HG03064 (cell line): ENCODE results near the gene LRRC9.
"Not testable (repeated sequence)": the region's sequence is repeated elsewhere in the genome, so short reads cannot be mapped to it uniquely, and the experiment has no call there.

ENCODE experiments used
- ATAC-seq: cut with Tn5 transposase; IDR thresholded peaks from one replicate; pipeline ENCODE4 v1.9.1; 2021; ENCODE audit warnings: low read depth; ENCODE audit not compliant: unreplicated experiment

LRRC9 gene

GRCh38 chr14:59952141-59952540 lies 32.2 kb downstream of the LRRC9 start:
- not testable (repeated sequence) for ATAC-seq

GRCh38 chr14:59957890-59958289 lies 37.9 kb downstream of the LRRC9 start:
- ATAC-seq = not testable (repeated sequence)

- no peak for ATAC-seq
Measured at GRCh38 chr14:59959668-59960067, 39.7 kb downstream of the LRRC9 start.

GRCh38 chr14:59961518-59962062 lies 41.6 kb downstream of the LRRC9 start:
- ATAC-seq = no peak

GRCh38 chr14:59964251-59965007 lies 44.5 kb downstream of the LRRC9 start:
- peak; percentile 25 for ATAC-seq

GRCh38 chr14:59969319-59969718 lies 49.4 kb downstream of the LRRC9 start:
- no peak for ATAC-seq

- no peak for ATAC-seq
Measured at GRCh38 chr14:59981564-59981963, 61.6 kb downstream of the LRRC9 start.

GRCh38 chr14:59983048-59983447 lies 63.1 kb downstream of the LRRC9 start:
- no peak for ATAC-seq

- ATAC-seq = no peak
Measured at GRCh38 chr14:59986556-59987059, 66.7 kb downstream of the LRRC9 start.

- ATAC-seq = no peak
Measured at GRCh38 chr14:59997449-59997848, 77.5 kb downstream of the LRRC9 start.

- ATAC-seq = no peak
Measured at GRCh38 chr14:59997966-59998365, 78.0 kb downstream of the LRRC9 start.

- no peak for ATAC-seq
Measured at GRCh38 chr14:59998564-59998963, 78.6 kb downstream of the LRRC9 start.

GRCh38 chr14:60002819-60003492 lies 83.0 kb downstream of the LRRC9 start:
- ATAC-seq = no peak

- no peak for ATAC-seq
Measured at GRCh38 chr14:60003991-60004390, 84.0 kb downstream of the LRRC9 start.

GRCh38 chr14:60008042-60008441 lies 88.1 kb downstream of the LRRC9 start:
- no peak for ATAC-seq

GRCh38 chr14:60010263-60010662 lies 90.3 kb downstream of the LRRC9 start:
- not testable (repeated sequence) for ATAC-seq

- ATAC-seq = no peak
Measured at GRCh38 chr14:60014402-60014801, 94.5 kb downstream of the LRRC9 start.

- ATAC-seq = no peak
Measured at GRCh38 chr14:60021619-60022018, 101.7 kb downstream of the LRRC9 start.

GRCh38 chr14:60025571-60025970 lies 105.6 kb downstream of the LRRC9 start:
- no peak for ATAC-seq

GRCh38 chr14:60035177-60035576 lies 115.2 kb downstream of the LRRC9 start:
- ATAC-seq = no peak

GRCh38 chr14:60047976-60048375 lies 128.0 kb downstream of the LRRC9 start:
- ATAC-seq = not testable (repeated sequence)
